Peyer's patch (tissue), 4 donors: ENCODE measurements around the gene LRATD1. TPM values are rescaled to one million over a fixed set of nuclear protein-coding genes. Genes with fewer than 3 reads are reported as not detected.

Experiments used
- DNase-seq, 3 donors: peaks; one replicate each; pipeline ENCODE4 v3.0.0-alpha.2; 2017 to 2019
- H3K27ac ChIP-seq, 4 donors: fragments of 200-600 bp; sonication (generic); one replicate each; pipeline ENCODE4 v1.5.1; 2016 to 2019
- H3K27me3 ChIP-seq, 2 donors: fragments of 200-600 bp; sonication (generic); one replicate each; pipeline ENCODE4 v1.5.1; 2019
- H3K36me3 ChIP-seq, 3 donors: fragments of 200-600 bp; sonication (generic); one replicate each; pipeline ENCODE4 v1.5.1; 2016 to 2019
- H3K4me1 ChIP-seq, 4 donors: fragments of 200-600 bp; sonication (generic); one replicate each; pipeline ENCODE4 v1.5.1; 2016 to 2019
- H3K4me3 ChIP-seq, 4 donors: fragments of 200-600 bp; sonication (generic); 1 replicate in 3 of 4; 2 replicates in 1 of 4; pipeline ENCODE4 v1.5.1; 2016 to 2019; ENCODE audit warnings: mild to moderate bottlenecking in 1 of 4
- H3K9me3 ChIP-seq, 4 donors: fragments of 200-600 bp; sonication (generic); one replicate each; pipeline ENCODE4 v1.5.1; 2016 to 2019; ENCODE audit warnings: mild to moderate bottlenecking in 1 of 4
- CTCF ChIP-seq, 6 experiments: fragments of 450-650 bp in 4 of 6; fragments of 200-600 bp in 2 of 6; sonication (generic) in 1 of 6; IDR thresholded peaks; one replicate each; pipeline ENCODE4 v1.5.1; 2017 to 2019; ENCODE audit warnings: antibody characterized with exemption in 6 of 6, mild to moderate bottlenecking in 3 of 6, moderate library complexity in 1 of 6
- POLR2A ChIP-seq, 2 donors: fragments of 450-650 bp; IDR thresholded peaks; one replicate each; pipeline ENCODE4 v1.5.1; 2017; ENCODE audit warnings: antibody characterized with exemption in 2 of 2, mild to moderate bottlenecking in 2 of 2, moderate library complexity in 2 of 2
- total RNA-seq, 4 donors: library from RNA; depleted of rRNA; stranded (reverse); fragments of >200 nt; gene quantifications; one replicate each; pipeline ENCODE4 v1.1.0, GENCODE V29; 2016

The LRATD1 gene
- total RNA-seq, 4 donors from 2014 or later = 31.4 to 152 (median 79.7) TPM

- Histone ChIP-seq H3K27ac (no peak overlapping the region), H3K9me3 (no peaks in the 10 kb centered on the region), H3K36me3 (no peaks in the 10 kb centered on the region), H3K4me1 (no peaks in the 10 kb centered on the region), H3K4me3 (no peak overlapping the region), H3K27me3 (no peaks in the 10 kb centered on the region)
- TF ChIP-seq CTCF (IDR thresholded peaks at IDR 0.05) (no peak), POLR2A (IDR thresholded peaks at IDR 0.05) (no peak)
- no peak for DNase-seq
These were observed 28.6 kb downstream of the LRATD1 start for GRCh38 chr2:14661163-14661562.

- no peak overlapping the region for H3K27ac ChIP-seq
- H3K4me3 ChIP-seq = no peak overlapping the region
- H3K27me3 ChIP-seq = no peaks in the 10 kb centered on the region
- TF ChIP-seq POLR2A (IDR thresholded peaks at IDR 0.05) = no peak
- TF ChIP-seq CTCF (IDR thresholded peaks at IDR 0.05) = no peak
- no peaks in the 10 kb centered on the region for H3K9me3 ChIP-seq
- no peaks in the 10 kb centered on the region for H3K36me3 ChIP-seq
- DNase-seq = no peak
- H3K4me1 ChIP-seq = no peaks in the 10 kb centered on the region
These were observed 40.9 kb downstream of the LRATD1 start for GRCh38 chr2:14673351-14673875.

- Histone ChIP-seq H3K9me3 (no peaks in the 10 kb centered on the region), H3K27me3 (no peaks in the 10 kb centered on the region), H3K36me3 (no peaks in the 10 kb centered on the region), H3K4me3 (no peak overlapping the region), H3K4me1 (peaks cover 0 to 4% (median 0%) of the 10 kb centered on the region in 4 donors), H3K27ac (no peak overlapping the region)
- no peak for TF ChIP-seq POLR2A (IDR thresholded peaks at IDR 0.05)
- DNase-seq = no peak
These were observed 43.0 kb downstream of the LRATD1 start for GRCh38 chr2:14675489-14675888.

GRCh38 chr2:14676371-14676770 is 43.9 kb downstream of the LRATD1 start:
- TF ChIP-seq POLR2A (IDR thresholded peaks at IDR 0.05) (no peak), CTCF (IDR thresholded peaks at IDR 0.05) (no peak)
- Histone ChIP-seq H3K36me3 (no peaks in the 10 kb centered on the region), H3K27me3 (no peaks in the 10 kb centered on the region), H3K4me3 (no peak overlapping the region), H3K9me3 (no peaks in the 10 kb centered on the region), H3K4me1 (peaks cover 0 to 4% (median 0%) of the 10 kb centered on the region in 4 donors), H3K27ac (no peak overlapping the region)
- no peak for DNase-seq

GRCh38 chr2:14677039-14677438 is 44.5 kb downstream of the LRATD1 start:
- Histone ChIP-seq H3K36me3 (no peaks in the 10 kb centered on the region), H3K4me3 (no peak overlapping the region), H3K27me3 (no peaks in the 10 kb centered on the region), H3K4me1 (peaks cover 0 to 4% (median 0%) of the 10 kb centered on the region in 4 donors), H3K9me3 (no peaks in the 10 kb centered on the region), H3K27ac (no peak overlapping the region)
- TF ChIP-seq CTCF (IDR thresholded peaks at IDR 0.05) (no peak), POLR2A (IDR thresholded peaks at IDR 0.05) (no peak)
- no peak for DNase-seq

- no peak for DNase-seq
- no peak overlapping the region for H3K27ac ChIP-seq
- no peaks in the 10 kb centered on the region for H3K36me3 ChIP-seq
- H3K27me3 ChIP-seq = no peaks in the 10 kb centered on the region
- peaks cover 0 to 4% (median 0%) of the 10 kb centered on the region in 4 donors for H3K4me1 ChIP-seq
- H3K4me3 ChIP-seq = no peak overlapping the region
- TF ChIP-seq CTCF (IDR thresholded peaks at IDR 0.05) = no peak
- no peak for TF ChIP-seq POLR2A (IDR thresholded peaks at IDR 0.05)
- H3K9me3 ChIP-seq = no peaks in the 10 kb centered on the region
These were observed 46.2 kb downstream of the LRATD1 start for GRCh38 chr2:14678761-14679160.
